ENCODE results near the gene ZFAND4.
"Not testable (repeated sequence)": the region's sequence is repeated elsewhere in the genome, so short reads cannot be mapped to it uniquely, and the experiment has no call there.

ZFAND4 gene

GRCh38 chr10:45672181-45673073, at the start of gene ZFAND4:
ZFAND4 (minus strand) TSS chr10:45672772; CDS start chr10:45663725, 9,047 bp downstream.
- DNase-seq, result peak; percentile 95

GRCh38 chr10:45721503-45721902, 48.9 kb upstream of the ZFAND4 start:
- DNase-seq, result not testable (repeated sequence)

GRCh38 chr10:45717642-45718041, 45.1 kb upstream of the ZFAND4 start:
- DNase-seq, result not testable (repeated sequence)

- DNase-seq, result not testable (repeated sequence)
Observed at GRCh38 chr10:45717053-45717452, 44.5 kb upstream of the ZFAND4 start.

- DNase-seq, result not testable (repeated sequence)
Observed at GRCh38 chr10:45711223-45711622, 38.7 kb upstream of the ZFAND4 start.

- not testable (repeated sequence) for DNase-seq
Observed at GRCh38 chr10:45710200-45710796, 37.7 kb upstream of the ZFAND4 start.

- DNase-seq, result not testable (repeated sequence)
Observed at GRCh38 chr10:45678467-45678866, 5.9 kb upstream of the ZFAND4 start.

- no peak for DNase-seq
Observed at GRCh38 chr10:45675388-45675787, 2.8 kb upstream of the ZFAND4 start.

- DNase-seq, result no peak
Observed at GRCh38 chr10:45673074-45673648, 589 bp upstream of the ZFAND4 start.

GRCh38 chr10:45671300-45671699, 1.3 kb downstream of the ZFAND4 start:
- DNase-seq, result not testable (repeated sequence)

- DNase-seq, result not testable (repeated sequence)
Observed at GRCh38 chr10:45669897-45670296, 2.7 kb downstream of the ZFAND4 start.

- no peak for DNase-seq
Observed at GRCh38 chr10:45660876-45661411, 11.6 kb downstream of the ZFAND4 start.

GRCh38 chr10:45657033-45657926, 15.3 kb downstream of the ZFAND4 start:
- DNase-seq, result no peak

GRCh38 chr10:45655219-45655618, 17.4 kb downstream of the ZFAND4 start:
- no peak for DNase-seq

- not testable (repeated sequence) for DNase-seq
Observed at GRCh38 chr10:45654753-45655141, 17.8 kb downstream of the ZFAND4 start.

- DNase-seq, result no peak
Observed at GRCh38 chr10:45653454-45653853, 19.1 kb downstream of the ZFAND4 start.

- DNase-seq, result no peak
Observed at GRCh38 chr10:45652511-45652910, 20.1 kb downstream of the ZFAND4 start.

GRCh38 chr10:45649296-45649695, 23.3 kb downstream of the ZFAND4 start:
- no peak for DNase-seq

GRCh38 chr10:45647118-45647517, 25.5 kb downstream of the ZFAND4 start:
- no peak for DNase-seq

- DNase-seq, result no peak
Observed at GRCh38 chr10:45646384-45647050, 26.1 kb downstream of the ZFAND4 start.

- no peak for DNase-seq
Observed at GRCh38 chr10:45644527-45644926, 28.0 kb downstream of the ZFAND4 start.

- no peak for DNase-seq
Observed at GRCh38 chr10:45640941-45641340, 31.6 kb downstream of the ZFAND4 start.
